Breast epithelium (tissue), 3 donors: ENCODE results near the gene NOP56.

ENCODE experiments used
- POLR2AphosphoS5 ChIP-seq, 3 donors: sonication (generic); formaldehyde crosslinking; IDR thresholded peaks; one replicate each; pipeline ENCODE4 v1.6.1; 2017; ENCODE audit warnings: antibody characterized with exemption in 3 of 3
- TF ChIP-seq, protein P1 (sequence below), 3 donors: fragments of 450-650 bp; IDR thresholded peaks; one replicate each; pipeline ENCODE4 v1.5.1; 2016 to 2017; ENCODE audit warnings: antibody characterized with exemption in 3 of 3, mild to moderate bottlenecking in 3 of 3, moderate library complexity in 3 of 3

DNA sequence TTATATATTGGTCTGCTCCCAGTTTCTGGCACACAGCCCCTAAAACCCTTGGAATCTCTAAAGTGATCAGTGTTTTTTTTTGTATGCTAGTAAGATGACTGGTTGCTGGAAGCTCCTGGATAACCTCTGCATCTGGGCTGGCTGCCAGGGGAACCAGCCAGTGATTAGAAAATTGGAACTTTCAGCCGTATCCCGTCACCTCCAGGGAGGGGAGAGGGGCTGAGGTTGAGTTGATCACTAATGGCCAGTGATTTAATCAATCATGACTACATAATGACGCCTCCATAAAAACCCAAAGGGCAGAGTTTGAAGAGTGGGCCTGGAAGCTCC, 48.0 kb upstream of the NOP56 start:
- TF ChIP-seq, protein P1, sequence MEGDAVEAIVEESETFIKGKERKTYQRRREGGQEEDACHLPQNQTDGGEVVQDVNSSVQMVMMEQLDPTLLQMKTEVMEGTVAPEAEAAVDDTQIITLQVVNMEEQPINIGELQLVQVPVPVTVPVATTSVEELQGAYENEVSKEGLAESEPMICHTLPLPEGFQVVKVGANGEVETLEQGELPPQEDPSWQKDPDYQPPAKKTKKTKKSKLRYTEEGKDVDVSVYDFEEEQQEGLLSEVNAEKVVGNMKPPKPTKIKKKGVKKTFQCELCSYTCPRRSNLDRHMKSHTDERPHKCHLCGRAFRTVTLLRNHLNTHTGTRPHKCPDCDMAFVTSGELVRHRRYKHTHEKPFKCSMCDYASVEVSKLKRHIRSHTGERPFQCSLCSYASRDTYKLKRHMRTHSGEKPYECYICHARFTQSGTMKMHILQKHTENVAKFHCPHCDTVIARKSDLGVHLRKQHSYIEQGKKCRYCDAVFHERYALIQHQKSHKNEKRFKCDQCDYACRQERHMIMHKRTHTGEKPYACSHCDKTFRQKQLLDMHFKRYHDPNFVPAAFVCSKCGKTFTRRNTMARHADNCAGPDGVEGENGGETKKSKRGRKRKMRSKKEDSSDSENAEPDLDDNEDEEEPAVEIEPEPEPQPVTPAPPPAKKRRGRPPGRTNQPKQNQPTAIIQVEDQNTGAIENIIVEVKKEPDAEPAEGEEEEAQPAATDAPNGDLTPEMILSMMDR (IDR thresholded peaks at IDR 0.05): no peak
- TF ChIP-seq POLR2AphosphoS5 (IDR thresholded peaks at IDR 0.05): no peak
